ENCODE measurements around the gene URB2.
A peak's percentile ranks its signal among the peaks of the same experiment; 100 is the strongest.
"Not testable (repeated sequence)": the region's sequence is repeated elsewhere in the genome, so short reads cannot be mapped to it uniquely, and the experiment has no call there.

URB2 gene

DNA sequence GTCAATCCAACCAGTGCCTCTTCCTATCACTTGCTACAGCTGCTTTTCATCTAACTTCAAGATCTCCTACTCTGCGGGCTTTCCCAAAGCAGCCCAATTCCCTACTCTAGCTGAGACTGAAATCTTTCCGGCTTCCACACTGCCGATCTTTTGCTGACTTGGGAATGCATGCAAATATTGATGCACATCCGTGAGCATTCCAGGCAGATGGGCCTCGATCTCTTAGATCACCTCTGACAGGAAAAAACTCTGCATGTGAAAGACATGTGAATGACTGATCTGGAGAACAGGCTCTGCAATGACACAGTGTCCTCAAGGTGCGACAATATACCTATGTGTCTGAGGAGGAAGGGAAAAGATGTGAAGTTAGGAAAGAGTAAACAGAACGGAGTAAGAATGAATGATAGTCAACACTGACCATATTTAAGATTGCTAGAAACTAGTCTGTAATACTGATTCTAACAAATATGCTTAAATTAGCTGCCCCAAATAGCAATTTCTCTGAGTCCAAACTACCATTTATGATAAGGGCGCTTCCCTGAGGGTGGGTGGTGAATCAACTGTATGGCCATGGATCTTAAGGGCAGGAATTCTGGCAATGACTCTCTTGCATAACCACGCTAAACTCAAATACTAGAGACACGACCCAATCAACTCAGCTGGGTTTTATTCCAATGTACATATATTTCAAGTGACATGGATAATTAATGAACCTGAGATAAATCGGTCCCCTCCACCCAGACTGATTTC, 8.5 kb upstream of the URB2 start:
- no peak for DNase-seq

DNA sequence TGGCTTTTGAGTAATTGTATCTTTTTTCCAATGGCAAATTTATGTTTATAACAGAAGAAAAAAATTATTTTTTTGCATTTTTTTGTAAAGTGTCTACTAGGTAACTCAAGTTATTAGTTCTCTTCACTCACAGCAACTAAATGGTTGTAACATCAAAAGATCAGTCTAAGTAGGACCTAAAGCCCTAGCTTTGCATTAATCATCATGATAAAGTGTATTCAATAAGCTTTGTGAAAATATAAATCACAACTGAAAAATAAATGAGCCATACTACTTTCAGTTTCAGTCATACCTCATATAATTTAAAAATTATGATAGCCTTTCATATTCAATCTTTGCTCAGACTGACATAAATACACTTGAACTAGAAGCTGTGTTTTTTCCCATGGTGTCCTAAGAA, 7.0 kb upstream of the URB2 start:
- no peak for DNase-seq

DNA sequence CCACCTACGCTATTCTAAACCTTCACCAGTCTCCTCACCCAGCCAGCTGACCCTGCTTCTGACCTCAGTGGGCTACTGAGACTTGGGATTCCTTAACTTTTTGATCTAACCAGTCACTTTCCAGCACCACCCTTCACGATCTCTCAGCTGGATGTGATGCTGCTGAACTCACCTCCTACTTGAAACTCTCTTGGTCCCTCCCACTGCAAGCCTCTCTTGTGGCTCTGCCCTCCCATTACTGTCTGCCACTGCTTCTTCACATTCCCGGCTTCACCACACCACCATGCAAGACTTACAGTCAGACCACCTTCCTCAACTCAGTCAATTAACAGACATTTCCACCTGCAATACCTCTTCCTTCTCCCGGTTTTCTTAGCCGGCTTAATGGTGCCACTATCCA, 6.4 kb upstream of the URB2 start:
- DNase-seq: no peak

DNA sequence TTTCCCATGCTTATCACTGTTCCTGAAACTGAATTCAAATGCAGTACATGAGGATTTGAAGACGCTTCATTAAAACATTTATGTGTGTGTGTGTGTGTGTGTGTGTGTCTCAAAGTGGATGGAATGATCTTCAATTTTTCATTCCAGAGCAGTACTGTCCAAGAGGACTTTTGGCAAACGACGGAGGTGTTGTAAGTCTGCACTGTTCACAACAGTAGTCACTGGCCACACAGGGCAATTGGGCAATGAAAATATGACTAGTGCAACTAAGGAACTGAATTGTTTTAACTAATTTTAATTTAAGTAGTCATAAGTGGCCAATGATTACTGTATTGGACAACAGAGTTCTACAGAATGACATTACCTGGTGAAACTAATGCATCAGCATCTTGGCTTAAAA, 5.2 kb upstream of the URB2 start:
- no peak for DNase-seq

DNA sequence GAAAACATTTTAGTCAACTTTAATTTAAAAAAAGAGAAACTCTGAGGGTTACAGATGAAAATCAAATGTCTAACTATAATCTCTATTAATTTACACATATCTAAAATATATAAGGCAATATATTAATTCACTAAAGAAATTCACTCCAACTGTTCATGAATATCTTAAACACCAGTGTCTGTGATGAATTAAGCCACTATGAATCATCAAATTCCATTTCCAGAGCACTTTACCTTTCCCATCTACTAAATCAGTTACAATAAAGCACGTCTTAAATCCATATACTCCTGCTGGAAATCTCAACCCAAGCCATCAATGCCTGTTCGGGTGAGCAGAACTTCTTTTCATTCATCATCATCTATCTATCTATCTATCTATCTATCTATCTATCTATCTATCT, 4.4 kb upstream of the URB2 start:
- no peak for DNase-seq

DNA sequence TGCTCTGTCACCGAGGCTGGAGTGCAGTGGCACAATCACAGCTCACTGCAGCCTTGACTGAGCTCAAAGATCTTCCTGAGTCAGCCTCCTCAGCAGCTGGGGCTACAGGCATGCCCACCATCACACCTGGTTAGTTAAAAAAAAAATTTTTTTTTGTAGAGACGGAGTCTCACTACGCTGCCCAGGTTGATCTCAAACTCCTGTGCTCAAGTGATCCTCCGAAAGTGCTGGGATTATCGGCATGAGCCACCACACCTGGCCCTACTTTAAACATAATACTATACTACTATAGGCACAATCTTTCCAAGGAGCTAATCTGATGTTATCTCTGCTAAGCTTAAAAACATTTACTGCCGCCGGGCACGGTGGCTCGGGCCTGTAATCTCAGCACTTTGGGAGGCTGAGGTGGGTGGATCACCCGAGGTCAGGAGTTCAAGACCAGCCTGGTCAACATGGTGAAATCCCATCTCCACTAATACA, 3.4 kb upstream of the URB2 start:
- not testable (repeated sequence) for DNase-seq

DNA sequence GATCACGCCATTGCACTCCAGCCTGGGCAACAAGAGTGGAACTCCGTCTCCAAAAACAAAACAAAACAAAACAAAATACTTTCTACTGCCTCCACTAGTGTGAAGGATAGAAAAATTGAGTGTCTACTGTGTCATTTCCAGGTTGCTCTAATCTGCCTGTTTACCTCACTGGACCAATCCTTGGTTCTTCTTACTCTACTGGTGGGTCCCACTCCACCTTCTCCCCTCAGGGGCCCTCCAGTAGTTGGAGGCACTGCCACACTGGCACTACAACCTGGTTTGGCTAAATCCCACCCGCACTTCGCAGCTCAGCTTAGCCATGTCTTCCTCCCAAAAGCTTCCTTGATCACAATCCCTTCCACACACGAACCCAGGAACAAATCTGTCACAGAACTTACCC, 2.8 kb upstream of the URB2 start:
- no peak for DNase-seq

DNA sequence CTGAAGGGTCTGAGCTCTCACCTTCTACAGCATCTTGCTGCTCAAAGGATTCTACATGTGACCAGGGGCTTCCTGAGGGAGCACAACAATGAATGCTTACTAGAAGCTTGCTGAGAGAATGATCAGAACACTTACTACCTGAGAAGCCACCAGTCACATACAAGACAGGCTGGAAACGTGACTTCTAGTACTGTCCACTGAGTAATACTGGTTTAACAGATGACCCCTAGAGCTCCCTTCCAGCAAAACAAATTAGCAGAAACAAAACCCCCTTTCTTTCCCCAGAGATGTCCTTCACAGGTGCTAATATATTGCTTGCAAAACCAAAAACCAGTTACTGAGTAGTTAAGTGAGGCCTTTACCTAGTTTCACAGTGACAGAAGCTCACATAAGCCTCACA, 2.2 kb upstream of the URB2 start:
- no peak for DNase-seq

DNA sequence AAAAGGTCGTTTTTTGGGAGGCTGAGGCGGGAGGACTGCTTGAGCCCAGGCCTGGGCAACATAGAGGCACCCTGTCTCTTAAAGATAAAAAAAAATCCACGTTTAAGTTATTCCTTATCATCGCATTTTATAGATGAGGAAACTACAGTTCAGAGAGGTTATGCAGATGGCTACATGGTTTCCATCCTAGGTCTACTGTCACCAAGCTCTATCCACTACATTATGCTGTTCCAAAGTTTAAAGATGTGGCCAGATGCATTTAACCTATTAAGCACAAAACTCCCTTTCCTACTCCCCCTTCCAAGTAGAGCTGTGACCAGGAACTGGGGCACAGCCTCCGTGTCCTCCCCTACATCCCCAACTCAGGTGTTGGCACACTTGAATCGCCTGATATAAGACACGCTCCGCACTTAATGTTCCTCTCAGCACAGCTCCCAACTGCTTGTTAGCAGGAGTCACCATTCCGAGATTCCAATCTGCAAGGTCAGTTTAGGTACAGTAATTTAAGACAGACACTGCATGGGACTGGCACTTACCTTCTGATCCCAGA, 1.5 kb upstream of the URB2 start:
- peak; percentile 6 for DNase-seq

DNA sequence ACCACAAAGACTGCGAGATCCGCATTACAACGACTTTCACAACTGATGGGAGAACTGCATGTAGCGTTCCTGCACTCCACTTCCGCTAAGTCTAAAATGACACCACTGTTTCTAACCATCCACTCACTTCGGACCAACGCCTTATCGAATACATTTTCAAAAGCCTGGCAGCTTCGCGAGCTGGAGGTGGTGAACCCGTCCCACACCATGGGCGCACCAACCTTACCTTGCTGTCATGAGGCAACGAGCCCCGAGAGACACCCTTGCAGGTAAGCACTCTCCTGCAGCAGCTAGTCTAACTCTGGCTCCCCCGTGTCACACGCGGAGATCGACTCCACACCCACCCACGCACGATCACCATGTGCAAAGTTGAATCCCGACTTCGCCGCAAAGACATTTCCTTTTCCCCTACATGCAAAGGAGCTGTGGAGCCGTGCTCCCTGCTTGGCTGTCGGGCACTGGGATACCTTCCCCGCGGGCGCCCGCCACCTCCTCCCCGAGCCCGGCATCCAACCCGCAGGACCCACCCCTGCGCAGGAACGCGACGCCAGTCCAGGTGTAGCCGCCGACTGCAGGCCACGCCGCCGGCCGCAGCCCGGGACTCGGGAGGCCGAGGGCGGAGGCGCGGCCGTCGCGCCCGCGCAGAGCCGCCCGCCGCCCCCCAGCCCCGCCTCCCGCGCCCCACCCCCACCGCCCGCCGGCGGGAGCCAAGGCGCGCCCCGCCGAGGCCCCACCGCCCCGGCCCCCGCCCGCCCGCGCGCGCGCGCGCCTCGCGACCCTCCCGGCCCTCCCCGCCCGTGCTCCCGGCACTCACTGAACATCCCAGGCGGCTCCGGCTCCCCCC, 754 bp upstream of the URB2 start:
- DNase-seq: peak; percentile 72

DNA sequence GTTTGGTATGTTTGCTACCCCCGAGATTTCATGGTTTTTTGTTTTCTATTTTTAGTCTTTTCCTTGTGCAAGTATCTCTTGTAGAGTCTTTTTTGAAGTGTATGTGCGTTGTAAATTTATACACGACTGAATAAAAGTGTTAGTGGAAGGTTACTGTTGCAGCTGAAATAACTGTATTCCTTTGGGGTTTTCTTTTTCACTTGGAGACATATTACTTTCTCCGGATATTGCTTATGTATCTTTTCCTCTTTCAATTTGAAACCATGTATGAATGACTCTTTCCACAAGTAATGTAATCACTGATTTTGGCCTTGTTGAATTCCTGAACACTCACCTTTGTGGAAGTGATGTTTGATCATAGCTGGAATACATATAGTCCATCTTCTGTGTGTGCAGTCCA, 956 bp downstream of the URB2 start:
- no peak for DNase-seq

DNA sequence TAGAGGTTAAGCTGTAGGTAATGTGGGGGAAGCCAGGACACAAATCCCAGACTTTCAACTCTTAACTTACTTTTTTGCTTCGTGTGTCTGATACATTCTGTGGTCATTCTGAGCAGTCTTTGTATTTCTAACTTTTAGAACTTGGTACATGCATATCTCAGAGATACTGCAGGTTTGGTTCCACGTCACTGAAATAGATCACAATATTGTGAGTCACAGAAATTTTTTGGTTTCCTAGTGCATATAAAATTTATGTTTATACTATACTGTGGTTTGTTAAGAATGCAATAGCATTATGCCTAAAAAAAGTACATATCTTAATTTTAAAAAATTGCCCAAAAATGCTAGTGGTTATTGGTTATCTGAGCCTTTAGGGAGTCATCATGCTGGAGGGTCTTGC, 3.2 kb downstream of the URB2 start:
- no peak for DNase-seq

DNA sequence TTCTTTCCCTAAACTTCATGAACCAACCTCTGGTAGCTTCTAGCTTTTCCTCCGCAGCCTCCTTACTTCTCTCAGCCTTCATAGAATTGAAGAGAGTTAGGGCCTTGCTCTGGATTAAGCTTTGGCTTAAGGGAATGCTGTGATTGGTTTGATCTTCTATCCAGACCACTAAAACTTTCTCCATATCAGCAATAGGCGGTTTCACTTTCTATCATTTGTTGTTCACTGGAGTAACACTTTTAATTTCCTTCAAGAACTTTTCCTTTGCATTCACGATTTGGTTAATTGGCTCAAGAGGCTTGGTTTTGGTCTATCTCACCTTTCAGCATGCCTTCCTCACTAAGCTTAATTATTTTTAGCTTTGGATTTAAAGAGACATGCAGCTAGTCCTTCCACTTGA, 5.1 kb downstream of the URB2 start:
- no peak for DNase-seq

DNA sequence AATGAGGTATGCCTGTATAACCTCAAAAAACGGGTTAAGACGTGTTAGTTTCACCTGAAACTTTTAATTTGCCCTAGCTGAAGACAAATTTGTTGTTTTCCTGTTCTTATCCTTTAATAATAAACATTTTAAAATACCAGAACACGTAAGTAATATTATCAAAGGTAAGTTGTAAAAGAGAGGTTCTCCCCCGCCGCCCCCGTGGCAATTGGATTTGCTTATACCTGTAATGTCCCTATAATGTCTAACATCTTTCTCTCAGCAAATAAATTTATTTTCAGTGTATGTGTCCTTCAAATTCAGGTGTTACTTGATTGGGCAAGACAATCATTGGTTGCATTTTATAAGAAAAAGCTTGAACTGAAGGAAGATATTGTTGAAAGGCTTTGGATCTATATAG, 5.9 kb downstream of the URB2 start:
- DNase-seq: no peak

DNA sequence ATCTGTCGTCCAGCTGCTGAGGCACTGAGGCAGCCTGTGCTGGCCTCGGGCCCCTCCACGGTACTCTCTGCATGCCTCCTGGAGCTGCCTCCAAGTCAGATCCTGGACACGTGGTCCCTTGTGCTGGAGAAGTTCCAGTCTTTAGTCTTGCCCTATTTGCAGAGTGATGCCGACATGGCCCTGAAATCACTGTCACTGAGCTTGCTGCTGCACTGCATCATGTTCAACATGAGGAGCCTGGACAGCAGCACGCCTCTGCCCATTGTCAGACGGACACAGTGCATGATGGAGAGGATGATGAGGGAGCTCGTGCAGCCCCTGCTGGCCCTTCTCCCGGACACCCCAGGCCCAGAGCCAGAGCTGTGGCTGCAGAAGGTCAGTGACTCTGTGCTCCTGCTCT, 10.0 kb downstream of the URB2 start:
- no peak for DNase-seq

DNA sequence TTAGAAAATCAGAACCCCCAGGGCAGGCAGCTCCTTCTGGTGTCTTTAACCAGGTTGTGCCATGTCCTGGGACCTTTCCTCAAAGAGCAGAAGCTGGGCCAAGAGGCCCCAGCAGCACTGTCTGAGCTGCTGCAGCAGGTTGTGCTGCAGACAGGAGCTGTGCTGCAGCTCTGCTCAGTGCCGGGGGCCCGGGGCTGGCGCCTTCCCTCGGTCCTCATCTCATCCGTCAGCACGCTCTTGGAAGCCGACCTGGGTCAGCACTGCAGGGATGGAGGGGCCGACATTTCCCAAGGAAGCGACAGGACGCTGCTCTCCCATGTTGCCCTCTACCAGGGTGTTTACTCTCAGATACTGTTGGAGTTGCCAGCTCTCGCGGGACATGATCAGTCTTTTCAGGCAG, 11.7 kb downstream of the URB2 start:
- DNase-seq: no peak

DNA sequence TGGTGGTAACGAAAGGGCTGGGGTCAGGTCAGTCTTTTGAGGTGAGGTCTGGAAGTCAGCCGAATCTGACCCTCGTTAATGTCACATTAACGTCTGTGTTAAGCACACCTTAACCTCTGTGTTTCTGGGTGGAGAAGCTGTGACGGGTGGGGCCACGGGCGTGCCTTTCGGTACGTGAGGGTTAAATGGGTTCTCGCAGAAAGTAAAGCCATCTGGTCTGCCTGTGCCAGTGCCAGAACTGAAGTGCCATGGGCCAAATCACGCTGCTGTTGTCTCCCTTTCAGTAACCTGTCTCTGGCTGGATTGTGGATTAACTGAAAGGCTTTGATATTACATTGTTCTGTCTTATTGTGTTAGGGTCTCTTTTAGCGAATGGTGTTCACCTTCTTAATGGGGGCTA, 14.4 kb downstream of the URB2 start:
- no peak for DNase-seq

DNA sequence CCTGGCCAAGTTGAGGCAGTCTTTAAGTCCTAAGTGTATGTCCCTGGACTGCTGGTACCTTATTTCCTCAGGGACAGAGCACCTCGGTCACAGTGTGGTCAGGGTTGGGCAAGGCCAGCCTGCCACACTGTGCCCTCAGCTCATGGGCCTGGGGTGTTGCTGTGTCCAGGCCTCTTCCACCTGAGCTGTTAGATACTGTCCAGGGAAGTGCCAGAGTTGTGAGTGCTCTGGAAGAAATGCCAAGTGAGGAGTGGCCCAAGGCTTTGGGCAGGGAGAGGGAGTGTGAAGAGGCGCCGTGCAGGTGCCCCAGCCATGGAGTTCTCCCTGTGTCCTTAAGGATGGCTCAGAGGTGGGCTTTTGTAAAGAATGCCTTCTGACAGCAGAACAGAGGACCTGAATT, 15.3 kb downstream of the URB2 start:
- no peak for DNase-seq

DNA sequence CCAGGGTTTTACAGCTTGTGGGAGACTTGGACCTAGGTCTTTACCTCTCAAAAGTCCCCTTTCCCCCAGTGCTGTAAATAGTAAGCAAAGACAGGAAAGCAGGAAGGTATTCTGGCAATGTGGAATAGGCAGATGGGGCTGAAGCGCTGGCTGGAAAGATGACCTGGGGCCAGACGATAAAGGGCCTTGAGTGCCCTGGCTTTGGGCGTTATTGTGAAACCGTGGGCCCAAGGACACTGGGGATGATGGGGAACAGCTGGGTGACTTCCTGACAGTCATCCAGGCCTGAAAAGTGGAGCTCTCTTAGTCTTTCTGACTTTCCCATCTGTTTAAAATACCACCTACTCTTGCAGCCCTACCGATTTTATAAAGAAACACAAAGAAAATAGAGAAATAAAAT, 16.3 kb downstream of the URB2 start:
- DNase-seq: no peak

DNA sequence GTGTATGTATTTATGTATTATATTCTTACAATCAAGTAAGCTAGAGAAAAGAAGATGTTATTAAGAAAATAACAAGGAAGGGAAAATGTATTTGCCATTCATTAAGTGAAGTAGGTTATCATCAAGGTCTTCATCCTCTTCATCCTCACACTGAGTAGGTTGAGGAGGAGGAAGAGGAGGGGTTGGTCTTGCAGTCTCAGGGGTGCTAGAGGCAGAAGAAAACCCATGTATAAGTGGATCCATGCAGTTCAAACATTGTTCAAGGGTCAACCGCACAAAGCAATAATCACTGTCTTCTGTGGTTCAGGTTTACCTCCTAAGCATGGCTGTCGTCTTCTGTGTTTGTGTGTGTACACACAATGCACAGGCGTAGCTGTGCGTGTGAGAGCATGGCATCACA, 16.9 kb downstream of the URB2 start:
- DNase-seq: no peak

DNA sequence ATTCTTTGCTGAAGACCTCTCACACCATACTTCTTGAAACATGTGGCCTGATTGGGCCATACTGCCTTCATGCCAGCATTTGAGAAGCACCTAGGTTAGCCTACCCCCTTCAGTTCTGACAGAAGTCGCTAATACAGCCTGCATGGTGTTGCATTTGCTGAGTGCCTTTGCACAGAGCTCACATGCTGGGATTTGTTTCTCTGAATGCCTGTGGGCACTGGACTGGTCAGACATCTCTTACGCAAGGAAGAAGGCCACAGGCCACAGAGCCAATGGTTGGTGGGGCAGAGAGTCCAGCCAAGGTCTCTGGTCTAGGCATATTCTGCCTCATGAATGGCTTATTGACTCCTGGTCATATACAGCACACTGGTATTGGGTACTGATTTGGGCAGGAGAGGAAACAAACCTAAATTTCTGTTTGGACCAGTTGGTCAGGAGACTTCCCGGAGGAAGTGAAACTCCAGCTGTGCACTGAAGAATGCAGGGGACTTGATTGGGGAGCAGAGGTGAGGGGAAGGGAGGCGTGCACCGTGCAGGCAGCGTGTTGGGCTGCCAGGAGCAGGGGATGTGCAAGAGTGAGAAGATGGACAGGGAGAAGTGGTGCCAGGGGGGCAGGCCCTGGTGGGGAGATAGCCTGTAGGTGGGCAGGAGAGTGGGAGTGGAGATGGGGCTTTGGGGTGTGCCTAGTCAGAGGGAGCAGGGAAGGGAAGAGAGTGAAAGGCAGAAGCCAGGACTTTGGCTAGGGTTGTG, 18.1 kb downstream of the URB2 start:
- DNase-seq: no peak

DNA sequence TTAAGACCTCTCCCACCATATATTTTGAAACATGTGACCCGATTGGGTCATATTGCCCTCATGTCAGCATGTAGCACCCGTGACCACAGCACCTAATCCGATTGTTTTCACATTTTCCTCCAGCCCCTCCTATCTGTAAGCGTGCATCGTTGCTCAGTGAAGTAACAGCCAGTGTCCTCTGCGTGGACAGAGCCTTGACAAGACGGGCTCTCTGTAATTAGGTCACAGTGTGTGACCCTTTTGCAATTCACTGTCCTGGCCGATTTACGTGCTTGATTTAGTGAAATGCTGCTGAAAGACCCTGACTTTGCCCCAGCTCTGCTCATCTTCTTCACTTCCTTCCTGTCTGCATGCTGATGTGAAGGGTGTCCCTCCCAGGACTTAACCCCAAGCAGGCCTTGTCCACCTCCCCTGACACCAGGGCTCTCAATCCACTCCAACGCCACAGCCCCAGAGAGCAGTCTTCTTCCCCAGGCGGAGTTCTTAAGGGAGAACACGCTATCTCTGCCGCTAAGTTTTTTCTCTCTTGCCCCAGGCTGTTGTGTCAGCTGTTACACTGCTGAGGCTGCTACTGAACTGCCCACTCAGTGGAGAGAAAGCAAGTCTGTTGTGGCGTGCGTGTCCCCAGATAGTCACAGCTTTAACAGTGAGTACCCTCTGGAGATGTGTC, 19.4 kb downstream of the URB2 start:
- no peak for DNase-seq

DNA sequence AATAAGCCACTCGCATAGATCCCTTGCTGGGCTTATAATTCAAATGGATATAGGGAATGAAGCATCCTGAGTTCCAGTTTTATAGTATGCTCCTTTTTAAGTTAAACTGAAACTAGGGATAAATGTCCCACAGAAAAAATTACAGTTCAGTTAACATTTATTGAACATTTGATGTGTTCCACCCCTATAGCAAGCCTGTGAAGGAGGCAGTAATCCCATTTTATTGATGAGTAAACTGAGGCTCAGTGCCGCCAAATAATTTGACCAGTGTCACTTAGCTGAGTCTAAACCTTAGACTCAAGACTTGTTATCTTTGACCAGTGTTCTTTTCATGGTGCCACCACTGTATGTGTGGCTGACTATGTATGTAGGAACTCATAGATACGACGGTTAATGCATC, 22.4 kb downstream of the URB2 start:
- no peak for DNase-seq

All from hematopoietic multipotent progenitor cell treated with erythropoietin and hydrocortisone succinate and interleukin-3 and kit ligand, for 6 days (in vitro differentiated cells).